ENCODE data around the gene TCF4.

GRCh38 chr18:55603775-55604174 is 15.8 kb upstream of the TCF4 start:
- TF ChIP-seq POLR2A (IDR thresholded peaks at IDR 0.05; ENCODE audit: low read depth, low read length) = no peak
- TF ChIP-seq POLR2AphosphoS5 (IDR thresholded peaks at IDR 0.05; ENCODE audit: low read depth, low read length) = no peak
- TF ChIP-seq SPI1 (IDR thresholded peaks at IDR 0.05; ENCODE audit: low read depth, low read length) = no peak
- TF ChIP-seq TAF1 (IDR thresholded peaks at IDR 0.05; ENCODE audit: low read depth, low read length) = no peak
- no peak for TF ChIP-seq PAX5 (IDR thresholded peaks at IDR 0.05; ENCODE audit: insufficient read depth, low read length, severe bottlenecking)
